GM18519 (cell line): ENCODE data around the gene TNS2.
"Not testable (repeated sequence)": the region's sequence is repeated elsewhere in the genome, so short reads cannot be mapped to it uniquely, and the experiment has no call there.

ENCODE experiments used
- ATAC-seq: cut with Tn5 transposase; IDR thresholded peaks from one replicate; pipeline ENCODE4 v1.9.1; 2021; ENCODE audit warnings: mild to moderate bottlenecking, moderate library complexity; ENCODE audit not compliant: unreplicated experiment, low FRiP score

The TNS2 gene, protein sequence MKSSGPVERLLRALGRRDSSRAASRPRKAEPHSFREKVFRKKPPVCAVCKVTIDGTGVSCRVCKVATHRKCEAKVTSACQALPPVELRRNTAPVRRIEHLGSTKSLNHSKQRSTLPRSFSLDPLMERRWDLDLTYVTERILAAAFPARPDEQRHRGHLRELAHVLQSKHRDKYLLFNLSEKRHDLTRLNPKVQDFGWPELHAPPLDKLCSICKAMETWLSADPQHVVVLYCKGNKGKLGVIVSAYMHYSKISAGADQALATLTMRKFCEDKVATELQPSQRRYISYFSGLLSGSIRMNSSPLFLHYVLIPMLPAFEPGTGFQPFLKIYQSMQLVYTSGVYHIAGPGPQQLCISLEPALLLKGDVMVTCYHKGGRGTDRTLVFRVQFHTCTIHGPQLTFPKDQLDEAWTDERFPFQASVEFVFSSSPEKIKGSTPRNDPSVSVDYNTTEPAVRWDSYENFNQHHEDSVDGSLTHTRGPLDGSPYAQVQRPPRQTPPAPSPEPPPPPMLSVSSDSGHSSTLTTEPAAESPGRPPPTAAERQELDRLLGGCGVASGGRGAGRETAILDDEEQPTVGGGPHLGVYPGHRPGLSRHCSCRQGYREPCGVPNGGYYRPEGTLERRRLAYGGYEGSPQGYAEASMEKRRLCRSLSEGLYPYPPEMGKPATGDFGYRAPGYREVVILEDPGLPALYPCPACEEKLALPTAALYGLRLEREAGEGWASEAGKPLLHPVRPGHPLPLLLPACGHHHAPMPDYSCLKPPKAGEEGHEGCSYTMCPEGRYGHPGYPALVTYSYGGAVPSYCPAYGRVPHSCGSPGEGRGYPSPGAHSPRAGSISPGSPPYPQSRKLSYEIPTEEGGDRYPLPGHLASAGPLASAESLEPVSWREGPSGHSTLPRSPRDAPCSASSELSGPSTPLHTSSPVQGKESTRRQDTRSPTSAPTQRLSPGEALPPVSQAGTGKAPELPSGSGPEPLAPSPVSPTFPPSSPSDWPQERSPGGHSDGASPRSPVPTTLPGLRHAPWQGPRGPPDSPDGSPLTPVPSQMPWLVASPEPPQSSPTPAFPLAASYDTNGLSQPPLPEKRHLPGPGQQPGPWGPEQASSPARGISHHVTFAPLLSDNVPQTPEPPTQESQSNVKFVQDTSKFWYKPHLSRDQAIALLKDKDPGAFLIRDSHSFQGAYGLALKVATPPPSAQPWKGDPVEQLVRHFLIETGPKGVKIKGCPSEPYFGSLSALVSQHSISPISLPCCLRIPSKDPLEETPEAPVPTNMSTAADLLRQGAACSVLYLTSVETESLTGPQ (N-terminal part only)

DNA sequence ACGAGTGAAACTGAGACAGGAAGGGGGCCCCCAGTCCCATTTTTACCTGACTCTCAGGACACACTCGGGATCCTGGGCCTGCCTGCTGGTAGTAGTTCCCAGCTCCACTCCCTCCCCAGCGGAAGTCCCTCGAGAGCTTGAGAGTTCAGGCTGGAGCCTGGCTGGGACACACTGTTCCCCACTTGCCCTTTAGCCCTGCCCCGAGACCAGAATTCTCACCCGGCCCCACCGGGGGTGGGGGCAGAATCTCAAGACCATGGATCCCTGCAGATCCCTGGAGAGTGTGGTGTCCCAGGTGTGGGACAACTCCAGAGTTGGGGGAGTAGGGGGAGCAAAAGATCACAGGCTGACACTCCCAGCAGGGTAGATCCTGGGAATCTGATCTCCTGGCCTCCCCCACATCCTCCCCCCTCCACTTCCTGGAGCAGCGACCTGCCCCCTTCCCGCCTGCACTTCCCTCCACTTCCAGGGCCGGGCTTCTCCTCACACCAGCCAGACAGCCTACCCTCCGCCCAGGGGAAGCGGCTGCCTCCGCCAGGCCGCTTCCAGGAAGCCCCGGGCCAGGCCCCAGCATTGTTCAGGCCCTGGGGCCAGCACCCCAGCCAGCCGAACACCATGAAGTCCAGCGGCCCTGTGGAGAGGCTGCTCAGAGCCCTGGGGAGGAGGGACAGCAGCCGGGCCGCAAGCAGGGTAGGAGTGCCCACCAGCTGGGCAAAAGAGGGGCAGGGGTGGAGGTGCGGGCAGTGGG, at the start of gene TNS2:
Gene TNS2 (plus strand): TSS at position 495 of the 748 bp plus-strand sequence. CDS start 121 bp downstream, at position 616.
- ATAC-seq, result no peak

DNA sequence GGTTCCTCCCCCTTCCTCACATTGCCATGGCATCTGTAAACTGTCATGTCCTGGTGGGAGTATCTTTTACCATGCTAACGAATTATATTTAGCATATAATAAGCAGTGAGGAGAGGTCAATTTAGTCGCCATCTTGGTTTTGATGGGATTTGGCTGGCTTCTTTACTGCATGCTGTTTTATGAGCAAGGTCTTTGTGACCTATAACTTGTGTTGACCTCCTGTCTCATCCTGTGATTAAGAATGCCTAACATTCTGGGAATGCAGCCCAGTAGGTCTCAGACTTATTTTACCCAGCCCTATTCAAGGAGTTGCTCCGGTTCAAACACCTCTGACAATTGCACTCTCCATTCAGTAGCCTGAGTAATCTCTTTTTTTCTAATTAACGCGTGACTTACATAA, 45.7 kb upstream of the TNS2 start:
- ATAC-seq, result no peak

DNA sequence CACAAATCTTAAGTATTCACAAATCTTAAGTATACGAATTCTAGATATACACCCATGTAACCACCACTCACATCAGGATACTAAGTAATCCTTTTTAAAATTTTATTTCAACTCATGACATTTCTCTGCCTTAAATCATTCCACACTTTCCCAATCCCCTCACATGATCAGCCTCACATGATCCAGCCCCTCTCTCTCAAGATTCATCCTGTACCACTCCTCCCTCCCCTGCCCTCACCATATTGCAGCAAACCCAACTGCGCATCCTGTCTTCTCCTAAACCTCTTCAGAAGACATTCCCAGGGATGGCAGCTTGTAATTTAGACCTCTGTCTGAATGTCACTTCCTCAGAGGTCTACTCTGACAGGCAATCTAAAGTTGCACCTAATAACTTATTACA, 45.3 kb upstream of the TNS2 start:
- no peak for ATAC-seq

DNA sequence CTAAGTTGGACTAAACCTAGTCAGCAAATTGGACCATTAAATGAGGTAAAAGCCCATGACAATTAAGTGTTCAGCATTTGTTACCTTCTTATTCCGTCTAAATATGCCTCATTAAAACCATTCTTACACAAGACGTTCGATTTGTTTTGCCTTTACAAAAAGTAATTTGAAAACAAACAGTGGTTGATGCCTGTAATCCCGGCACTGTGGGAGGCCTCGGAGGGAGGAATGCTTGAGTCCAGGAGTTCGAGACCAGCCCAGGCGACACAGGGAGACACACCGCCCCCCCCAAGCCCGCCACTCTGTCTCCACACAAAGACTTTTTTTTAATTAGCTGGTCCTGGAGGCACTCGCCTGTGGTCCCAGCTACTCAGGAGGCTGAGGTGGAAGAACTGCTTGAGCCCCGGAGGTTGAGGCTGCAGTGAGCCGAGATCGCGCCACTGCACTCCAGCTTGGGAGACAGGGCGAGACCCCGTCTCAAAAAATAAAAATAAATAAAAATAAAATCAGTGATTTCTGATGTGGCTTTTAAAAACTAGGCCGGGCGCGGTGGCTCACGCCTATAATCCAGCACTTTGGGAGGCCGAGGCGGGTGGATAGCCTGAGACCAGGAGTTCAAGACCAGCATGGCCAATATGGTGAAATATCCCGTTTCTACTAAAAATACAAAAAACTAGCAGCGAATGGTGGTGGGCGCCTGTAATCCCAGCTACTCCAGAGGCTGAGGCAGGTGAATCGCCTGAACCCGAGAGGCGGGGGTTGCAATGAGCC, 44.5 kb upstream of the TNS2 start:
- ATAC-seq, result no peak

DNA sequence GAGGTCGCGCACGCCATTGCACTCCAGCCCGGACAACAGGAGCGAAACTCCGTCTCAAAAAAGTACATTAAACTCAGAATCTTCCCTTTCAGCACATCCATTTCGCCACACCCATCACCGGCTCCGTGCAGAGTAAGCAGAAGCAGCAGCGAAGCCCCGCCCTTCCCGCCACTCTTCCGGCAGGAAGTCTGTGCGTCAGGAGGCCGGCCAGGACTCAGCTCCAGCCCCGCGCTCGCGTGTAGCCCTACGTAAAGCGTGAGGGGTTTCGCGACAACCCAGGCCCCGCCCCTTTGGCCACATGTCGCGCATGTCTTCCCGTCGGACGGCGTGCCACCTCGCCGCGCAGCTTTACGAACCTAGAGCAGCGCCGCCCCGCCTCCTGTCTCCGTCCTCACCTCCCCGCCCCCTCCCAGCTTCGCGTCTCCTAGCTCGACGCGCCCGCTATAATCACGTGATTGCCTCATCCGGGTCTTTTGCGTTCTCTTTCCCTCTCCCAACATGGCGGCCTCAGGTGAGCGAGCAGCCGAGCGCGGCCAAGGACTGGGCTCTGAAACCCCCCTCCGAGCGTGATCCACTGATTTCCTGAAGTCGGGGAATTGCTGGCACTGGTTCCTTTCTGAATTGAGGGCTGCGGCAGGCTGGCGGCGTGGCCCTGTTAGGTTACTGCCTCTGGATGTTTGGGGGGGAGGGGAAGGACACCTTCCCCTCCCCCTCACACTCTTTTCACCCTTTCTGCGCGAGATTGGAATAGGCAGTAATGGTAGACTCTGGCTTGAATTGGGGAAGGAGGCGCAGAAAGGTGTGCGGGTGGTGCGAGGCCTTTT, 43.7 kb upstream of the TNS2 start, which contains the start of gene EIF4B:
Gene EIF4B (plus strand): TSS at position 471 of the 824 bp plus-strand sequence. CDS start 28 bp downstream, at position 499.
- peak; percentile 78 for ATAC-seq

DNA sequence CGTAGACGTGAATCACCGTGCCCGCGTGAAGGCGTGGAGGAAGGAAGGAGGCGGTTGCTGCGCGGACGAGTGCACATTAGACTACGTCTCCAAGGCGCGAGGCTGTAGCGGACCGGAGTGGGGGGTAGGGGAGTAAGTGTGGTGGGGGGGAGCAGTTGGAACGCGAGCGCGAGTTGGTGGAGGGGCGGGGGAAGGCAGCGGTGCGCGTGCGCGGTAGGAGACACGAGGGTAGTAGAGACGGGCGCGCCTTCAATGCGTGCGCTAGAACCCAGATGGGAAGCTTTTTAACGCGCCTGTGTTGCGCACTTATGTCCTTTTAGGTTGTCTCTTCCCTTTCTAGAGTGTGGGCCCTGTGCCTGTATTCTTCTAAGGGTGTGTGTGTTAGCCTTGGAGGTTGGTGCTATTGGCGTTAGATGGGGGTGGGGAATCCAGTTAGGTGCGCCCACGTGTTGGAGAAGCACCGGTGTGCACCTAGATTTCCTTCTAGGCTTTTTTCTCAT, 43.0 kb upstream of the TNS2 start:
- no peak for ATAC-seq

DNA sequence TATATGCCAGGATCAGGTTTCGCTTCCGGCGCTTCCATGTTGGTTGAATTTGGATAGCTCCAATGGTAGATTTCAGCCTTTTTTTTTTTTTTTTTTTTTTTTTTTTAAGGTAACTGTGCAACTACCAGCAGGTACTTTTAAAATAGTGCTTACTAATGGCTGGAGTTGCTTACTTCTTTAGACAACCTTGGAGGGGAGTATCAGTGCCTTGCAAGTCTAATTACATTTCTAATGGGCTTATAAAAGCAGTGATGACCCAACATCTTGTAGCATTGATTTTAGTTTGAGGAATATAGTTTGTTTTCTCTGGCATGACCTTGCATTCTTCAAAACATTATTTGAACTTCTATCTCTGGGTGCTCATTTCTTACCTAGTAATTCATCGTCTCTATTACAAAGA, 42.5 kb upstream of the TNS2 start:
- no peak for ATAC-seq

DNA sequence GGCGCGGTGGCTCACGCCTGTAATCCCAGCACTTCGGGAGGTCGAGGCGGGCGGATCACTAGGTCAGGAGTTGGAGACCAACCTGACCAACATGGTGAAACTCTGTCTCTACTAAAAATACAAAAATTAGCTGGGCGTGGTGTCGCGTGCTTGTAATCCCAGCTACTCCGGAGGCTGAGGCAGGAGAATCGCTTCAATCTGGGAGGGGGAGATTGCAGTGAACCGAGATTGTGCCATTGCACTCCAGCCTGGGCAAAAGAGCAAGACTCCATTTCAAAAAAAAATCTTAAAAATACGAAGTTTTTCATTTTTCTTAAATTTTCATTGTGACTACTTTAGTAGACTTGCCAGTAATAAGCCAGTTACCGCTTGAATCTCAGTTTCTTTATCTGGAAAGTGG, 41.1 kb upstream of the TNS2 start:
- ATAC-seq, result not testable (repeated sequence)

DNA sequence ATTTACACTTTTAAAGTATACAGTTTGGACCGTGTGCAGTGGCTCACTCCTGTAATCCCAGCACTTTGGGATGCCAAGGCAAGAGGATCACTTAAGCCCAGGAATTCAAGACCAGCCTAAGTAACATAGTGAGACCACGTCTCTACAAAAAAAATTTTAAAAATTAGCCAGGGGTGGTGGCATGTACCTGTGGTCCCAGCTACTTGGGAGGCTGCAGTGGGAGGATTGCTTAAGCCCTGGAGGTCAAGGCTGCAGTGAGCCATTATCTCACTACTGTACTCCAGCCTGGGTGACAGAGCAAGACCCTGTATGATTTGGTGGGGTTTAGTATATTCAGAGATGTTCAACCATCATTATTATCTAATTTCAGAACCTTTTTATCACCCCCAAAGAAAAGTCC, 38.9 kb upstream of the TNS2 start:
- ATAC-seq, result no peak

DNA sequence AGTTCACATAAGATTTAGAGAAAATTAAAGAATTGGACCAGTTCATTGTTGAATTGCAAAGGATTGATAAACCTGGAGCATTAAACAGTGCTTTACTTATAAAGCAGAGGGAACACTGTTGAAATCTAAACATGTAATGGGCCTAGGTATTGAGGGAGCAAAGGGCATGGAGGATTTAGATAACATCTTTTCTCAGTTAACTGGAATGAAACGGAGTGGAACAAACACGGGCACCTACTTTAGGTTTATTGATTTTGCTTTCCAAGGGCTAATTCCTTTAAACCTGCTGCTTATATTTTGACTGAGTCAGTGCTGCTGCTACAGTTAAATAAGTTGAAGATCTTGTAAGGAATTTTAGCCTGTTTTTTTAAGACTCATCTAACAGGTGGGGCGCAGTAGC, 38.0 kb upstream of the TNS2 start:
- ATAC-seq, result no peak

DNA sequence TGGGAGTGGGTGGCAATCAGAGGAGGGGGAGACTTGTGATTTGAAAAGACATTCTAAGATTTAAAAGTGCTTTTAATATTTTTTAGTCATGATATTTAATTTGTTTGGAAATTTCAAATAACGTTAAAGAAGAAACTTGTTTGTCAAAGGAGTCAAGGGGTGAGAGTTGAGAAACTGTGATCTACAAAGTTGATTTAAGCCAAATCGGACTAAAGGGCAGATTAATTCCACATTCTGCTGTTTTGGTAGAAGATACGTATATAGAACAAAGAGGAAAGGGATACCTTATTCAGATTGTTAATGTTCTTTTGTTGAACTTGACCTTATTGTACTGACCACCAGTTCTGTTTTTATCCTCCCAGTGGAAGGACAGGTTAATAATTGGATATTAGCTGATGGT, 36.9 kb upstream of the TNS2 start:
- ATAC-seq, result no peak

DNA sequence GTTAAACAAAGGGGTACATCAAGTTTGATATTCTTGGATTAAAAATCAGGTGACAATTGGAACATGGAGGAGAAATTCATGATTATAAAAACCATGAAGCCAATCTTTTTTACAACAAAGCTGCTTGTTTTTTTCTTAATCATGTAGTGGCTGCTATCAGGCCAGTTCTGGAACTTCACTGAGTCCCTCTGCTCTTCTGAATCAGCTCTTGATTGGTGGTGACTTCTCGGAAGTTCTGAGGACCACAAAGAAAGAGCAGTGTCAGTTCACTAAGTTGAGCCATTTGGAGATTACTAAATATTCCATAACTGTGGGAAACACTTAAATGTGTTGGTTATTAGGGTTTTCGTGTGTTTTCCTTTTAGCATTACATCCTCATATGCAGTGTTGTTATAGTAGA, 35.2 kb upstream of the TNS2 start:
- ATAC-seq, result no peak

DNA sequence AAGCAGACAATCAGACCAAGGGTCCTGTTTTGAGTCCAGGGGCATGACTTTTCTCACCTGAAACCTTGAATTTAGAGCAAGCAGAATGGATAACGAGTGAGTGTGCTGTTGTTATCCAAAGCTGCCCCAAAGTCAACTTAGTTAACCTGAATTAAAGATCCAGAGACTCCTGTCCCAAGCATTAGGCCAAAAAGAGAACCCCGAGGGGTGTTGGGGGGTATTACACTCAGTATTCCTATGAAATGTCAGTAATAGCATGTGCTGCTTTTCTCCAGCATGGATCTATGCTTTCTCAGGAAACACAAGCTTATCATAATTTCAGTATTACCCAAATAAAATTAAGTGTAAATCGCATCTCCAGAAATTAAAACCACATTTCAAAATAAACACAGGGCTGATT, 24.6 kb upstream of the TNS2 start:
- no peak for ATAC-seq

DNA sequence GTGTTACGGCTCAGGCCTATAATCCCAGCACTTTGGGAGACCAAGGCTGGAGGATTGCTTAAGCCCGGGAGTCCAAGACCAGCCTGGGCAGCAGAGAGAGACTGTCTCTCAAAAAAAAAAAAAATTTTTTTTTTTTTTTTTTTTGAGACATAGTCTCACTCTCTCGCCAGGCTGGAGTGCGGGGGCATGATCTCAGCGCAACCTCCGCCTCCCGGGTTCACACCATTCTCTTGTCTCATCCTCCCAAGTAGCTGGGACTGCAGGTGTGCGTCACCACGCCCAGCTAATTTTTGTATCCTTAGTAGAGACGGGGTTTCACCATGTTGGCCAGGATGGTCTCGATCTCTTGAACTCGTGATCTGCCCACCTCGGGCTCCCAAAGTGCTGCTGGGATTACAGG, 22.9 kb upstream of the TNS2 start:
- ATAC-seq, result not testable (repeated sequence)

DNA sequence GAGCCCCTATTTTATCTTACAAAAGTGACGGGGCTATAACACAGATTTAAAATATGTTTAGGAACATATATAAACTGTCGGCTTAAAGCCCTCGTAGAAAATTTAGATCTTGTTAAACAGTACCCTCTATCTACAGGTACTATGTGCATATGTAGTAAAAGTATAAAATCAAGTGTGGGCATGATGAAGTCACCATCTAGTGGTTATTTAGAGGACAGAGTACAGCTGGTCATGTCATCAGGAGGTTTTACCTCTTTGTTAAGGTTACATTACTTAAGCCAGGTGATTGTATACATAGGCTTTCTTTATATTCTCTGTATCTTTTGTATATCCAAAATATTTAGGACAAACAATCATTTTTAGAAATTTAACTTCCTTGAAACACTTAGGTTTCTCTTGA, 18.2 kb upstream of the TNS2 start:
- no peak for ATAC-seq

DNA sequence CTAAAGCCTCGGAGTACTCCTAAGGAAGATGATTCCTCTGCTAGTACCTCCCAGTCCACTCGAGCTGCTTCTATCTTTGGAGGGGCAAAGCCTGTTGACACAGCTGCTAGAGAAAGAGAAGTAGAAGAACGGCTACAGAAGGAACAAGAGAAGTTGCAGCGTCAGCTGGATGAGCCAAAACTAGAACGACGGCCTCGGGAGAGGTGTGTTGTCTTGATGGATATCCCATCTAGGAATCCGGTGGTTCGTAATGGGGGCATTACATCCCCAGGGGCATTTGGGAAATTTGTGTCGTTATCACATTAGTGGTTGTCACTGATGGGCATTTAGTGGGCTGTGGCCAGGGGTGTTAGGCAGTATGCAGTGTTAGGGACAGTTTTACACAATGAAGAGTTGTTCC, 16.0 kb upstream of the TNS2 start:
- ATAC-seq, result not testable (repeated sequence)

DNA sequence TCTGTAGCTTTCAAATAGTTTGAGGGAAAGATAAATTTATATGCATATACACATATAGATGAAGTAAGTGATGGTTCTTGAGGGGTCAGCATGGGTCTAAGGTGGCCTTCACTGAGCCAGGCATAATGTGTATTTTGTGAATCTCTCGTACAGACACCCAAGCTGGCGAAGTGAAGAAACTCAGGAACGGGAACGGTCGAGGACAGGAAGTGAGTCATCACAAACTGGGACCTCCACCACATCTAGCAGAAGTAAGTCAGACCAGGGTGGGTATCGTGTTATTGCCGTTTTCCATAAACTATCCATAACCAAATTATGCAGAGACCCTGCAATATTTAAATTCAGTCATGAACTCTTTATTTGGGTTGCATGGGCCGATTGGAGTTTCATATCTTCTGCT, 15.4 kb upstream of the TNS2 start:
- no peak for ATAC-seq

DNA sequence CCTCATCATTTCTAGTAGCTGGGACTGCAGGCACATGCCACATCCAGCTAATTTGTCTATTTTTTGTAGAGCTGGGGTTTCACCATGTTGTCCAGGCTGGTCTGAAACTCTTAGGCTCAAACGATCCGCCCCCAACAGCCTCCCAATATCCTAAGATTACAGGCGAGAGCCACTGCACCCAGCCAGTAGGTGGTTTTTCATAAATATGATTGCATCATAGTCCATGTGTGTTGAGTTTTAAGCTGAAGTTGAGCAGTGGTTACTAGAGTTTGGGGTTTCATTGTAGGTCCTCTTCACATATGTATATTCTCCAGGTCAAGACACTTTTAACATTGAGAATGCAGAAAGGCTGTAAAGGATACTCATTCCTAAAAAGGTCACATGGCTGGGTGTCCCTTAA, 13.1 kb upstream of the TNS2 start:
- no peak for ATAC-seq
